Sigmoid colon (tissue), 3 donors: Measurements from ENCODE around the gene SP1.

Experiments
- POLR2A ChIP-seq, 2 donors: fragments of 450-650 bp; IDR thresholded peaks; one replicate each; pipeline ENCODE4 v1.6.1; 2016; ENCODE audit warnings: antibody characterized with exemption in 2 of 2, mild to moderate bottlenecking in 2 of 2, moderate library complexity in 2 of 2
- TF ChIP-seq, protein P1 (sequence below), 4 experiments: fragments of 450-650 bp in 3 of 4; fragments of 200-600 bp in 1 of 4; IDR thresholded peaks; one replicate each; pipeline ENCODE4 v1.5.1; 2016 to 2019; ENCODE audit warnings: antibody characterized with exemption in 4 of 4, mild to moderate bottlenecking in 3 of 4, moderate library complexity in 2 of 4

DNA sequence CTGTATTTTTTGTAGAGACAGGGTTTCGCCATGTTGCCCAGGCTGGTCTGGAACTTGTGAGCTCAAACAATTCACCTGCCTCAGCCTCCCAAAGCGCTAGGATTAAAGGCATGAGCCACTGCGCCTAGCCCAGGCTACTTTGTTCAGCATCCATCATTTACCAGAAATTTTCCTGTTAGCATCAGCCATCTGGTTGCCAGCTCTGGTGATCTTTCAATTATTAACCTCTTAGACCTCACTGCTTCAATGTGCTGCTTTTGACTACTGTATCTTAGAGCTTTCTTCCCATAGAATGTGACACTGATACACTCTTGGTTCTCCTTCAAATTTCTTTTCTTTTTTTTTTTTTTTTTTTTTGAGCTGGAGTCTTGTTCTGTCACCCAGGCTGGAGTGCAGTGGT, 38.2 kb downstream of the SP1 start:
- TF ChIP-seq, protein P1, sequence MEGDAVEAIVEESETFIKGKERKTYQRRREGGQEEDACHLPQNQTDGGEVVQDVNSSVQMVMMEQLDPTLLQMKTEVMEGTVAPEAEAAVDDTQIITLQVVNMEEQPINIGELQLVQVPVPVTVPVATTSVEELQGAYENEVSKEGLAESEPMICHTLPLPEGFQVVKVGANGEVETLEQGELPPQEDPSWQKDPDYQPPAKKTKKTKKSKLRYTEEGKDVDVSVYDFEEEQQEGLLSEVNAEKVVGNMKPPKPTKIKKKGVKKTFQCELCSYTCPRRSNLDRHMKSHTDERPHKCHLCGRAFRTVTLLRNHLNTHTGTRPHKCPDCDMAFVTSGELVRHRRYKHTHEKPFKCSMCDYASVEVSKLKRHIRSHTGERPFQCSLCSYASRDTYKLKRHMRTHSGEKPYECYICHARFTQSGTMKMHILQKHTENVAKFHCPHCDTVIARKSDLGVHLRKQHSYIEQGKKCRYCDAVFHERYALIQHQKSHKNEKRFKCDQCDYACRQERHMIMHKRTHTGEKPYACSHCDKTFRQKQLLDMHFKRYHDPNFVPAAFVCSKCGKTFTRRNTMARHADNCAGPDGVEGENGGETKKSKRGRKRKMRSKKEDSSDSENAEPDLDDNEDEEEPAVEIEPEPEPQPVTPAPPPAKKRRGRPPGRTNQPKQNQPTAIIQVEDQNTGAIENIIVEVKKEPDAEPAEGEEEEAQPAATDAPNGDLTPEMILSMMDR (IDR thresholded peaks at IDR 0.05): no peak
- TF ChIP-seq POLR2A (IDR thresholded peaks at IDR 0.05): no peak
